Gastroesophageal sphincter (tissue), 4 donors: Measurements from ENCODE around the gene CACNA1C. TPM values are rescaled to one million over a fixed set of nuclear protein-coding genes. Genes with fewer than 3 reads are reported as not detected.

ENCODE experiments used
- ATAC-seq: fragments of 150-250 bp; one replicate; pipeline ENCODE4 v1.9.1; 2016; ENCODE audit warnings: mild to moderate bottlenecking, moderate library complexity
- H3K27ac ChIP-seq, 4 donors: fragments of 200-600 bp; sonication (generic) in 3 of 4; 1 replicate in 3 of 4; 2 replicates in 1 of 4; pipeline ENCODE4 v1.5.1; 2016 to 2019
- H3K27me3 ChIP-seq: fragments of 200-600 bp; sonication (generic); one replicate; pipeline ENCODE4 v1.5.1; 2019
- H3K36me3 ChIP-seq, 2 donors: fragments of 200-600 bp; sonication (generic); one replicate each; pipeline ENCODE4 v1.5.1; 2019; ENCODE audit warnings: control low read depth in 1 of 2
- H3K4me1 ChIP-seq, 3 donors: fragments of 200-600 bp; sonication (generic); 1 replicate in 2 of 3; 2 replicates in 1 of 3; pipeline ENCODE4 v1.5.1; 2016 to 2019; ENCODE audit warnings: control low read depth in 2 of 3
- H3K4me3 ChIP-seq, 2 donors: fragments of 200-600 bp; sonication (generic); one replicate each; pipeline ENCODE4 v1.5.1; 2019; ENCODE audit warnings: mild to moderate bottlenecking in 1 of 2, moderate library complexity in 1 of 2
- H3K9me3 ChIP-seq, 3 donors: fragments of 200-600 bp; sonication (generic); one replicate each; pipeline ENCODE4 v1.5.1; 2017 to 2019; ENCODE audit warnings: control low read depth in 2 of 3
- CTCF ChIP-seq, 4 experiments: fragments of 200-600 bp in 2 of 4; fragments of 450-650 bp in 2 of 4; sonication (generic) in 1 of 4; IDR thresholded peaks; one replicate each; pipeline ENCODE4 v1.5.1; 2017 to 2019; ENCODE audit warnings: antibody characterized with exemption in 4 of 4, mild to moderate bottlenecking in 2 of 4, moderate library complexity in 2 of 4
- EP300 ChIP-seq: sonication (generic); formaldehyde crosslinking; IDR thresholded peaks from one replicate; pipeline ENCODE4 v1.6.1; 2017; ENCODE audit warnings: antibody characterized with exemption, mild to moderate bottlenecking
- POLR2A ChIP-seq, 2 donors: fragments of 450-650 bp; IDR thresholded peaks; one replicate each; pipeline ENCODE4 v1.6.1; 2017; ENCODE audit warnings: antibody characterized with exemption in 2 of 2, mild to moderate bottlenecking in 2 of 2, moderate library complexity in 1 of 2
- POLR2AphosphoS5 ChIP-seq: sonication (generic); formaldehyde crosslinking; IDR thresholded peaks from one replicate; pipeline ENCODE4 v1.6.1; 2017; ENCODE audit warnings: antibody characterized with exemption
- WGBS, 2 donors: methylation state at CpG; one replicate each; pipeline ENCODE4 v1.1.5; 2018; ENCODE audit warnings: low coverage in 1 of 2; 5-methylcytosine and 5-hydroxymethylcytosine counted together
- total RNA-seq, 4 donors: library from RNA; depleted of rRNA; stranded (reverse); fragments of >200 nt; gene quantifications; one replicate each; pipeline ENCODE4 v1.1.0, GENCODE V29; 2016

The CACNA1C gene
- total RNA-seq, 4 donors from 2014 or later, result 22.9 to 96.2 (median 41.4) TPM

- no peak for ATAC-seq
- Histone ChIP-seq H3K9me3 (no peaks in the 10 kb centered on the region), H3K36me3 (no peaks in the 10 kb centered on the region), H3K4me3 (no peak overlapping the region), H3K4me1 (peaks cover 0 to 58% (median 0%) of the 10 kb centered on the region in 3 donors), H3K27me3 (no peaks in the 10 kb centered on the region), H3K27ac (no peak overlapping the region)
- 70 to 78% methylated on average over 2 of the region's 4 CpGs for WGBS, 2 donors
- TF ChIP-seq EP300 (no peak), POLR2A (IDR thresholded peaks at IDR 0.05) (no peak), CTCF (IDR thresholded peaks at IDR 0.05) (no peak), POLR2AphosphoS5 (no peak)
Measured at GRCh38 chr12:2390133-2390532, 337.3 kb downstream of the CACNA1C start.

GRCh38 chr12:2390850-2391390 lies 338.1 kb downstream of the CACNA1C start:
- Histone ChIP-seq H3K4me1 (peaks cover 0 to 58% (median 7%) of the 10 kb centered on the region in 3 donors), H3K27ac (no peak overlapping the region)
- WGBS, 2 donors, result 86 to 98% methylated on average over 7 to 9 of the region's 10 CpGs

GRCh38 chr12:2391740-2392331 lies 339.0 kb downstream of the CACNA1C start:
- no peaks in the 10 kb centered on the region for H3K27me3 ChIP-seq
- peaks cover 4 to 62% (median 16%) of the 10 kb centered on the region in 3 donors for H3K4me1 ChIP-seq
- no peak overlapping the region for H3K4me3 ChIP-seq
- 68 to 69% methylated on average over 9 of the region's 9 CpGs for WGBS, 2 donors
- no peaks in the 10 kb centered on the region for H3K9me3 ChIP-seq
- H3K27ac ChIP-seq, result no peak overlapping the region
- no peak for TF ChIP-seq CTCF (IDR thresholded peaks at IDR 0.05)
- TF ChIP-seq POLR2AphosphoS5, result no peak
- TF ChIP-seq EP300, result no peak
- TF ChIP-seq POLR2A (IDR thresholded peaks at IDR 0.05), result no peak
- ATAC-seq, result no peak
- no peaks in the 10 kb centered on the region for H3K36me3 ChIP-seq

More at GRCh38 chr12:2390850-2391390, 338.1 kb downstream of the CACNA1C start:
- H3K4me3 ChIP-seq, result no peak overlapping the region
- no peaks in the 10 kb centered on the region for H3K36me3 ChIP-seq
- no peak for TF ChIP-seq POLR2A (IDR thresholded peaks at IDR 0.05)
- ATAC-seq, result no peak
- no peaks in the 10 kb centered on the region for H3K9me3 ChIP-seq
- no peaks in the 10 kb centered on the region for H3K27me3 ChIP-seq

GRCh38 chr12:2393016-2393415 lies 340.2 kb downstream of the CACNA1C start:
- WGBS, 2 donors, result 93% methylated on average over 2 of the region's 4 CpGs; no CpG with 5 or more reads in 1 of the 2 donors
- TF ChIP-seq CTCF (IDR thresholded peaks at IDR 0.05) (no peak), POLR2A (IDR thresholded peaks at IDR 0.05) (no peak), POLR2AphosphoS5 (no peak), EP300 (no peak)
- H3K4me1 ChIP-seq, result peaks cover 4 to 72% (median 18%) of the 10 kb centered on the region in 3 donors
- H3K4me3 ChIP-seq, result no peak overlapping the region
- no peak overlapping the region for H3K27ac ChIP-seq
- H3K36me3 ChIP-seq, result no peaks in the 10 kb centered on the region
- ATAC-seq, result no peak
- H3K9me3 ChIP-seq, result no peaks in the 10 kb centered on the region
- H3K27me3 ChIP-seq, result no peaks in the 10 kb centered on the region

- Histone ChIP-seq H3K27ac (no peak overlapping the region), H3K27me3 (no peaks in the 10 kb centered on the region), H3K36me3 (no peaks in the 10 kb centered on the region), H3K4me3 (no peak overlapping the region), H3K4me1 (peaks cover 4 to 76% (median 18%) of the 10 kb centered on the region in 3 donors), H3K9me3 (no peaks in the 10 kb centered on the region)
- no peak for TF ChIP-seq EP300
- TF ChIP-seq CTCF (IDR thresholded peaks at IDR 0.05), result no peak
- no peak for TF ChIP-seq POLR2AphosphoS5
- TF ChIP-seq POLR2A (IDR thresholded peaks at IDR 0.05), result no peak
- WGBS, 2 donors, result 73 to 94% methylated on average over 5 to 6 of the region's 6 CpGs
- no peak for ATAC-seq
Measured at GRCh38 chr12:2393996-2394395, 341.2 kb downstream of the CACNA1C start.
